Measurements from ENCODE around the gene DCTN2.

- TF ChIP-seq SUZ12 (IDR thresholded peaks at IDR 0.05) (no peak), HDGF (IDR thresholded peaks at IDR 0.05; ENCODE audit: borderline replicate concordance) (no peak), TARDBP (IDR thresholded peaks at IDR 0.05) (no peak), BHLHE40 (IDR thresholded peaks at IDR 0.05; ENCODE audit: borderline replicate concordance) (no peak), ZNF384 (IDR thresholded peaks at IDR 0.05) (no peak), FOXM1 (IDR thresholded peaks at IDR 0.05; ENCODE audit: borderline replicate concordance) (no peak), CTBP1 (IDR thresholded peaks at IDR 0.05; ENCODE audit: borderline replicate concordance) (no peak), FOXA1 (IDR thresholded peaks at IDR 0.05) (no peak), FOXK2 (IDR thresholded peaks at IDR 0.05) (no peak), PKNOX1 (IDR thresholded peaks at IDR 0.05) (no peak), SP1 (IDR thresholded peaks at IDR 0.05) (no peak), ARNT (IDR thresholded peaks at IDR 0.05) (no peak), ELF4 (IDR thresholded peaks at IDR 0.05) (no peak)
Observed at GRCh38 chr12:57536597-57536942, 10.4 kb downstream of the DCTN2 start.
